ENCODE results near the gene MRGPRD.
"Not testable (repeated sequence)": the region's sequence is repeated elsewhere in the genome, so short reads cannot be mapped to it uniquely, and the experiment has no call there.

Gene MRGPRD

DNA sequence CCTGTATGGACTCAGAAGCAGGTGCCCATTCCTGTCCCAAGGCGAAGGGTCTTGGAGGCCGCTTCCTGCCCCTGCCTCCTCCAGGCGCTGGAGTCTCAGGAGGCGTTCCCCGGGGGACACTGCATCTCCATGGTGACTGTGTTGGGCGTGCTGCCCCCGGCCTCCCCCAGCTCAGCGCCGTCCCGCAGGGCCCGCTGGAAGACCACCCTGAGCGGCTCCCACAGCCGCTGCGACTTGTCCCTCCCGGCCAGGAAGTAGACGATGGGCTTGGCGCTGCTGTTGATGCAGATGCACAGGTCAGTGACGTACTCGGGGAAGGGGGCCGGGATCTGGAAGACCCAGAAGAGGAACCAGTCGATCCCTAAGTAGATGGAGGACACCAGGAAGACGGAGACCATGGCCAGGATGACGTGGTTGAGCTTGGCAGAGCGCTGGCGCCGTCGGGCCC, 24.4 kb upstream of the MRGPRD start:
- no peak for DNase-seq

- no peak for DNase-seq
Observed at GRCh38 chr11:69004411-69005182, 23.8 kb upstream of the MRGPRD start.

DNA sequence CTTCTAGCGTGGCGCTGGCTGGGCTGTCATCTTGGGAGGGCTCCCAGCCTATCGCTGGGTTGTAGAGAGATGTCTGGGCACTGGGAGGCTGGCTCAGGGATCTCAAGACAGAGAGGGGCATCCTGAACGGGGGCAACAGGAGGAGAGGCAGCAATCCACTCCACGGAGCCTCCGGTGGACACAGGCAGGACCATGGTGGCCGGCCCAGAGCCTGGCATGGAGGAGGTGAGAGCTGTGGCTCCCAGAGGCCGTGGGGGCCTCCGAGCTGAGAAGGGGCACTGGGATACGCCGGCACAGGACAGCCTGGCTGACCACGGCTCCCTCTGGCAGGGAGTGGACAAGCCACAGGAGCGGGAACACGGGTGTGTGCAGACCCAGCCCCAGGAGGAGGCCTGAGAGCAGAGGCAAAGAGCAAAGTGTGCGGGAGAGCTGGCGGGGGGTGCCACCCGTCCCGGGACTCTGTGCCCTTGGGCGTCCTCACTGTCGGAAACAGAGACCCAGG, 23.1 kb upstream of the MRGPRD start:
- no peak for DNase-seq

- no peak for DNase-seq
Observed at GRCh38 chr11:69003301-69003865, 22.6 kb upstream of the MRGPRD start.

- DNase-seq, result no peak
Observed at GRCh38 chr11:69002570-69003231, 21.9 kb upstream of the MRGPRD start.

- DNase-seq, result no peak
Observed at GRCh38 chr11:69002110-69002569, 21.4 kb upstream of the MRGPRD start.

- DNase-seq, result no peak
Observed at GRCh38 chr11:69001243-69002081, 20.7 kb upstream of the MRGPRD start.

DNA sequence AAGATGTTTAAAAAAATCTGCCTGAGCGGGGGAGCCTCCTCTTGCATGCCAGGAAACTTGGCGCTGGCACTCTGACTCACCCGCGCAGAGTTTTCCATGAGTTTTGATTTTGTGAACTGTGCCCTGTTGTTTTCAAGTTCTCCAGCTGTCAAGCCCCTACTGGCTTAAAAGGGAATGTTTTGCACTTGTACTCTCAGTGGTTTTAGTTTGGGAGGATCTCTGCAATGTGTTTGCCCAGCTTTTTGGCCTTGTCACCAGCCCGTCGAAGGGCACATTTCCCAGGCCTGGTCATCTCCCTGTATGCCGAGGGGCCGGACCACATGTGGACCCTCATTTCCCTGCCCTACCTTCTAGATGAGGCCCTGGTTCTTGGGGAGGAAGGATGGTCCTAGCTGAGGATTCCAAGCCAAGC, 20.1 kb upstream of the MRGPRD start:
- DNase-seq, result no peak

GRCh38 chr11:69000391-69000790, 19.6 kb upstream of the MRGPRD start:
- DNase-seq, result no peak

DNA sequence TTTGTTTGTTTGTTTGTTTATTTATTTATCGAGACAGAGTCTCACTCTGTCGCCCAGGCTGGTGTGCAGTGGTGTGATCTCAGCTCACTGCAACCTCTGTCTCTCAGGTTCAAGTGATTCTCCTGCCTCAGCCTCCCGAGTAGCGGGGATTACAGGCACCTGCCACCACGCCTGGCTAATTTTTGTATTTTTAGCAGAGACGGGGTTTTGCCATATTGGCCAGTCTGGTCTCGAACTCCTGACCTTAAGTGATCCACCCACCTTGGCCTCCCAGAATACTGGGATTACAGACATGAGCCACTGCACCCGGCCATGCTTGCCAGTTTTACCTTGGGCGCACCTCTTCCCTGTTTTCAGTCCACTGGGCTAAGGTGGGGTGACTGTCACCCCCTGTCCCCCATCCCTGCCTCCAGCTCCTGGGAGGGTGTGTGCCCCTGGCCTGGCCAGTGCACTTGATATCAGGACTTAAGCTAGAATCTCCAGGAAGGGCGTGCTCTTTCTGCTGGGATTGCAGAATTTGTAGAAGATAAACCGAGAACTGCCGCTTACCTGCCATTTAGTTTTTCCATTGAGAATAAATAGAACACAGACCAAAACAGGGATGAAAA, 19.1 kb upstream of the MRGPRD start:
- not testable (repeated sequence) for DNase-seq

GRCh38 chr11:68999093-68999747, 18.4 kb upstream of the MRGPRD start:
- DNase-seq, result no peak

DNA sequence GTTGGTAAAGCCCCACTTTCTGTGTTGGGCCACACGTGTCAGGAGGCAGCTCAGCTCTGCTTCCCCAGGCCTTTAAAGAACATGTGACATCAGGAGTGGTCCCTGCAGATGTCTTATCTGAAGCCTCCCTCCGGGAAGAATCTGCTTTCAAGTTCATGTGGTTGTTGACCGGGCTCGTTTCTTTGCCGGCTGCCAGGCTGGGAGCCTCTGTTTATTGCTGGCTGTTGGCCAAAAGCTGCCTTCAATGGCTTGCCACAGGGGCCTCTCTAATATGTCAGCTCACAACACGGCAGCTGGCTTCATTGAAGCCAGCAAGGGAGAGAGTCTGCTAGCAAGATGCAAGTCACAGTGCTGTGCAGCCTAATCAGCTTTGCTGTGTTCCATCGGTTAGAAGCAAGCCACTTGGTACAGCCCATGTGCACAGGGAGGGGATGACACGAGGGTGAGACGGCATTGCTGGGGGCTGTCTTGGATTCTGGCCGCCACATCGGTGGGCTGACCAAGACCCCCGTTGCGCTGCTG, 17.7 kb upstream of the MRGPRD start:
- DNase-seq, result peak; percentile 84

DNA sequence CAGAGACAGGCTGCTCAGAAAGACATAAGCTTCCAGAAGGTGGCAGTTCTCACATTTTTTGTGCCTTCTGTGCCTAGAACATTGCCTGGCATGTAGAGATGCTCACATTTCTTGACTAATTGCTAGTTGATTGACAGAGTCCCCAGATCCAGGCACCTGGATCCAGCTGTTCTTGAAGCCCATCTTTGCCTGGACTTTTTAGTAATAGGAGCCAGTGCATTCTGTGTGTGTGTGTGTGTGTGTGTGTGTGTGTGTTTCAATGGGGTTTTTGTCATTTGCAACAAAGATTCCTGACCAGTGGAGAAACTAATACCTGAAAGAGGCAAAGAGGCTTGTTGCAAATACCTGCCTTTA, 17.2 kb upstream of the MRGPRD start:
- DNase-seq, result no peak

DNA sequence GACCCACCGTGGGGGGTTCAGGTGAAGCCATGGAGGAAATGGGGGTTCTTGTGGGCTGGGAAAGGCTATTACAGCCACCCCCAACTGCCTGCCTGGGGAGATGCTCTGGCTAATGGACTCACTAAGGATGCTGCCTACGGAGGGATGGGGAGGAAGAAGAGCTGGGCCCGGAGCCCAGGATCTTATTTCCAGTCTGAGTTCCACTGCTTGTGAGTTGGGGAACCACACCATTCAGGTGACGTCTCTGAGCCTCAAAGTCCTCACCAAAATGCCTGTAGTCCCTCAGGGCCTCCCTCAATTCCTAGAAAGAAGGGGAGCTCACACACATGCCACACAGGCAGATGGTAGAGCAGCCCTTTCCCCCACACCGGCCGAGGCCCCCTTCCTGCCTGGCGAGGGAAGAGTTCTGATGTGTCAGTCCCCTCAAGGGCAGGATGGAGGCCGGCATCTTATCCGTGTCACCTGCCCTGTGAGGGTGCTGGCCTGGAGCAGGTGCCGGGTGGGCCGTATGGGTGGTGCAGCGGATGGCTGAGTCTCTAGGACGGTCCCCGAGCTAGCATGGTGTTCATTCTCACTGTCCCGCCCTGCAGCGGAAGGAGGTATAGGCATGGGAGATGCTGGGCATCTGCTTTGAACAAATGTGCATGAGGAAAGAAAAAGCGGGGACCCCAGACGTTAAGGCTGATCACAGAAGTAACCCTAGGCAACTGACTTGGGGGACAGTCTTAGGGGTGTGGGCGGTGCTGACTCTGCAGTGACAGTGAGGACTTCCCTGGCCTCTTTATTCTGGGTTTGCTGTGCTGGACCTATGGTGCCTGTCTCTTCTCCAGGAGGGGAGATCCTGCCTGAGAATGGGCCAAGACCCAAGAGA, 16.6 kb upstream of the MRGPRD start:
- no peak for DNase-seq

DNA sequence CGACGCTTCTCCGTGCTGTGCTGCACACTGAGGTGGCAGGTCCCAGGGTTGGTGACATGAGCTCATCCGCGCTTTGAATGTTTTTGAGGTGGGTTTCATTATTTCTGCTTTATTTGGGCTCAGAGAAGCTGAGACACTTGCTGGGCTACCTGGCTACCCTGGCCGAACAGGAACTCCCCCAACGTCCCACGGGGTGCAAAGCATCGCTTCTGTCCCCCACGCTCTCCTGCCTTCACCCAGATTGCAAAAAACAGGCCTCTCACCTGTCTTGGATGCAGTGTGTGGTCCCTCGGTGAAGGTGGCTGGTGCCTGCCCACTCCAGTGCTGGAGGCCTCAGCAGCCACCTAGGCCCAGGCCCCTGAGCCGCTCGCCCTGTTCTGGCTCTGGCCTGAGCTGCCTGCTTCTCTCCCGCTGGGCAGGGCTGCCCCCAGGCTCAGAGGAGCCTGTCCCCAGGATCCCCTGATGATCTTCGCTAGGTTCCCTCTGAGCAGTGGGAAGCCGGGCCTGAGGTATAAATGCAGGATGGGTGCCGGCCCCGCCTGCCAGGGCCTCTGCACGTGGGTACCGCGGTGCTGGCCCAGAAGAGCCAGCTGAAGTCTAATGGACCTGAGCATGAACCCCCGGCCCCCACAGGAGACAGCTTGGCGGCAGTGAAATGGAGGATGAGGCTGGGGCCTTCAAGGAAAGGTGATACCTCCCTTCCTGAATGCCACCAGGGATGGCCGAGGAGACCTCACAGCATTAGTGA, 15.8 kb upstream of the MRGPRD start:
- no peak for DNase-seq

DNA sequence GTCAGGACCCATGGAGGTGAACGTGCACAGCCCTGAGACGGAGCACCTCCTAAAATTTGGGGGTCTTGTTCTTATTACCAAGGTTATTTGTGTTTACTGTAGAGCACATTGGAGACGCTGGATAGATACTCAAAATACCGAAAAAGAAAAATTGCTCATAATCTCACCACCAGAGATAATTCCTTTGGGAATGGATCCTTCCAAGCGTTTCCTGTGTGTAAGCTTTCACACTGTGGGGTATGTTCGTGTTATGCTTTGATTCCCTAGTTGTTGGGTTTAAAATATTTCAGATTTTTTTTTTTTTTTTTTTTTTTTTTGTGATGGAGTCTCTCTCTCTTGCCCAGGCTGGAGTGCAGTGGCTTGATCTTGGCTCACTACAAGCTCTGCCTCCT, 14.1 kb upstream of the MRGPRD start:
- DNase-seq, result no peak

- no peak for DNase-seq
Observed at GRCh38 chr11:68994161-68994893, 13.5 kb upstream of the MRGPRD start.

GRCh38 chr11:68993546-68993945, 12.8 kb upstream of the MRGPRD start:
- DNase-seq, result no peak

GRCh38 chr11:68992743-68993255, 12.0 kb upstream of the MRGPRD start:
- DNase-seq, result no peak
